Kidney tubule cell (primary cell): ENCODE data around the gene TCP10L.
"Not testable (repeated sequence)": the region's sequence is repeated elsewhere in the genome, so short reads cannot be mapped to it uniquely, and the experiment has no call there.

Experiments
- DNase-seq: peaks from one replicate; pipeline ENCODE4 v3.0.0-alpha.2; 2018; ENCODE audit warnings: low spot score

The TCP10L gene

GRCh38 chr21:32585042-32585710 lies at the start of gene TCP10L:
Gene TCP10L (minus strand): TSS chr21:32585523. CDS start chr21:32584304, 1,219 bp downstream.
- DNase-seq = no peak

- peak; percentile 7 for DNase-seq
Measured at GRCh38 chr21:32626621-32627196, 41.4 kb upstream of the TCP10L start.

GRCh38 chr21:32618218-32618617 lies 32.9 kb upstream of the TCP10L start:
- DNase-seq = not testable (repeated sequence)

GRCh38 chr21:32613436-32614043 lies 28.2 kb upstream of the TCP10L start:
- DNase-seq = no peak

GRCh38 chr21:32612999-32613337 lies 27.6 kb upstream of the TCP10L start:
- DNase-seq = no peak

GRCh38 chr21:32612075-32612998 lies 27.0 kb upstream of the TCP10L start, which contains the start of gene CFAP298:
Gene CFAP298 (minus strand): TSS chr21:32612377. CDS start chr21:32612243, 134 bp downstream.
- DNase-seq = peak; percentile 96

- peak; percentile 49 for DNase-seq
Measured at GRCh38 chr21:32611471-32611997, 26.2 kb upstream of the TCP10L start.

- DNase-seq = not testable (repeated sequence)
Measured at GRCh38 chr21:32610940-32611339, 25.6 kb upstream of the TCP10L start.

- no peak for DNase-seq
Measured at GRCh38 chr21:32608851-32609250, 23.5 kb upstream of the TCP10L start.

GRCh38 chr21:32605469-32605868 lies 20.1 kb upstream of the TCP10L start:
- no peak for DNase-seq

GRCh38 chr21:32604464-32604863 lies 19.1 kb upstream of the TCP10L start:
- DNase-seq = no peak

- no peak for DNase-seq
Measured at GRCh38 chr21:32603131-32603530, 17.8 kb upstream of the TCP10L start.

- DNase-seq = no peak
Measured at GRCh38 chr21:32602099-32602498, 16.8 kb upstream of the TCP10L start.

GRCh38 chr21:32599526-32599925 lies 14.2 kb upstream of the TCP10L start:
- DNase-seq = peak; percentile 13

- DNase-seq = peak; percentile 43
Measured at GRCh38 chr21:32599091-32599490, 13.8 kb upstream of the TCP10L start.

- DNase-seq = peak; percentile 98
Measured at GRCh38 chr21:32597205-32597604, 11.9 kb upstream of the TCP10L start.

- no peak for DNase-seq
Measured at GRCh38 chr21:32595431-32595830, 10.1 kb upstream of the TCP10L start.

- no peak for DNase-seq
Measured at GRCh38 chr21:32593690-32594089, 8.4 kb upstream of the TCP10L start.

GRCh38 chr21:32592929-32593502 lies 7.7 kb upstream of the TCP10L start:
- DNase-seq = no peak

GRCh38 chr21:32590130-32590529 lies 4.8 kb upstream of the TCP10L start:
- DNase-seq = no peak

- DNase-seq = no peak
Measured at GRCh38 chr21:32587651-32588050, 2.3 kb upstream of the TCP10L start.

- DNase-seq = no peak
Measured at GRCh38 chr21:32587120-32587519, 1.8 kb upstream of the TCP10L start.
